ENCODE results near the gene RIMBP2. TPM values are rescaled to one million over a fixed set of nuclear protein-coding genes. Genes with fewer than 3 reads are reported as not detected.

The RIMBP2 gene
- total and polyA plus RNA-seq, 4 donors: 0.05 to 2.9 (median 0.95) TPM

DNA sequence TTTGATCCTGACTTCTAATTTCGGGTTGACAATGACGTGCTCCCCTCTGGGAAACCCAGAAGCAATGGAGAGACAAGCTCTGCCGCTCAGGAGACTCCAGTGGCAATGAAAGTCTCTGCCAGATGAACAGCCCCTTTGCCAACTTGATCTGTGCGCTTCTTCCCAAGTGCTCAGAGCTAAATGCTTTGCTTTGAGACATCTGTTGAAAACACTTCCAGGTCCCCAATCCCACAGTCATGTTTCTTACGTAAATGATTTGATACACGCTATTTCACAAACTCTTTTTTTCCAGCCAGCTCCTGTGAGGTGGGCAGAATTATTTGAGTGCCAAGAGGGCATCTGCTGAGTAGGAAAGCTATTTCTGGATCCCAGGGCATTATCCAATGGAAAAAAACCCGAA, 147.6 kb downstream of the RIMBP2 start:
- WGBS, 2 donors: 84 to 86% methylated on average over 7 of the region's 7 CpGs
- TF ChIP-seq, protein P1, sequence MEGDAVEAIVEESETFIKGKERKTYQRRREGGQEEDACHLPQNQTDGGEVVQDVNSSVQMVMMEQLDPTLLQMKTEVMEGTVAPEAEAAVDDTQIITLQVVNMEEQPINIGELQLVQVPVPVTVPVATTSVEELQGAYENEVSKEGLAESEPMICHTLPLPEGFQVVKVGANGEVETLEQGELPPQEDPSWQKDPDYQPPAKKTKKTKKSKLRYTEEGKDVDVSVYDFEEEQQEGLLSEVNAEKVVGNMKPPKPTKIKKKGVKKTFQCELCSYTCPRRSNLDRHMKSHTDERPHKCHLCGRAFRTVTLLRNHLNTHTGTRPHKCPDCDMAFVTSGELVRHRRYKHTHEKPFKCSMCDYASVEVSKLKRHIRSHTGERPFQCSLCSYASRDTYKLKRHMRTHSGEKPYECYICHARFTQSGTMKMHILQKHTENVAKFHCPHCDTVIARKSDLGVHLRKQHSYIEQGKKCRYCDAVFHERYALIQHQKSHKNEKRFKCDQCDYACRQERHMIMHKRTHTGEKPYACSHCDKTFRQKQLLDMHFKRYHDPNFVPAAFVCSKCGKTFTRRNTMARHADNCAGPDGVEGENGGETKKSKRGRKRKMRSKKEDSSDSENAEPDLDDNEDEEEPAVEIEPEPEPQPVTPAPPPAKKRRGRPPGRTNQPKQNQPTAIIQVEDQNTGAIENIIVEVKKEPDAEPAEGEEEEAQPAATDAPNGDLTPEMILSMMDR (IDR thresholded peaks at IDR 0.05; ENCODE audit: control extremely low read depth, extremely low read depth): no peak
- H3K4me3 ChIP-seq: no peak overlapping the region
- peaks cover 0 to 5% (median 1%) of the 10 kb centered on the region in 4 donors for H3K9me3 ChIP-seq (ENCODE audit: control insufficient read depth in 4 of 4, insufficient read depth in 3 of 4, low read length in 3 of 4)
- H3K9ac ChIP-seq (ENCODE audit: insufficient read depth in 1 of 2, low read length in 2 of 2): no peak overlapping the region
- no peaks in the 10 kb centered on the region for H3K4me1 ChIP-seq (ENCODE audit: control insufficient read depth in 5 of 5, insufficient read depth in 5 of 5, low read length in 5 of 5)
- ATAC-seq (ENCODE audit: insufficient read depth, low FRiP score) (no peak), DNase-seq (no peak)
- no peaks in the 10 kb centered on the region for H3K27me3 ChIP-seq (ENCODE audit: control insufficient read depth in 3 of 3, insufficient read depth in 3 of 3, low read length in 2 of 3)
- H3K36me3 ChIP-seq (ENCODE audit: control insufficient read depth in 4 of 4, insufficient read depth in 4 of 4, low read length in 4 of 4): no peaks in the 10 kb centered on the region
- no peak overlapping the region for H3K27ac ChIP-seq (ENCODE audit: low read depth in 1 of 2, low read length in 1 of 2)

DNA sequence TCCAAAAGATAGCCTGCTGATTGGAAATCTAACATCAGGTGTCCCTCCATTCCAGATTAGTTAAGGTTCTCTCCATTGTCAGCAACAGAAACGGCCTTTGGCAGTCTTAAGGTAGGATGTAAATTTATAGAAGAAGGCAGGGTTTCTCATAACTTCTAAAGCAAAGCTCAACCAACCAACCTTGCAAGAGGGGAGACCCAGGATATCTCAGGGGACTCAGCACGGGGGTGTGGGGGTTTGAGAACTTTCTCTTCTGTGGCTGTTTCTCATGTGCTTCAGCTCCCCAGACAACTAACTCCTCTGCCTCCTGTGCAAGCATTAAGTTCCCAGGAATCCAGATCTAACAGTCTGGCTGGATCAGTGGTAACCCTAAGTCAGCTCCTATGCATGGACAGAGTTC, 148.1 kb downstream of the RIMBP2 start:
- Histone ChIP-seq H3K36me3 (ENCODE audit: control insufficient read depth in 4 of 4, insufficient read depth in 4 of 4, low read length in 4 of 4) (no peaks in the 10 kb centered on the region), H3K4me3 (no peak overlapping the region), H3K4me1 (ENCODE audit: control insufficient read depth in 5 of 5, insufficient read depth in 5 of 5, low read length in 5 of 5) (no peaks in the 10 kb centered on the region), H3K9ac (ENCODE audit: insufficient read depth in 1 of 2, low read length in 2 of 2) (no peak overlapping the region), H3K27me3 (ENCODE audit: control insufficient read depth in 3 of 3, insufficient read depth in 3 of 3, low read length in 2 of 3) (no peaks in the 10 kb centered on the region), H3K9me3 (ENCODE audit: control insufficient read depth in 4 of 4, insufficient read depth in 3 of 4, low read length in 3 of 4) (peaks cover 0 to 5% (median 1%) of the 10 kb centered on the region in 4 donors), H3K27ac (ENCODE audit: low read depth in 1 of 2, low read length in 1 of 2) (no peak overlapping the region)
- DNase-seq (no peak), ATAC-seq (ENCODE audit: insufficient read depth, low FRiP score) (no peak)
- 66 to 83% methylated on average over 2 of the region's 2 CpGs for WGBS, 2 donors
- TF ChIP-seq, protein P1 (IDR thresholded peaks at IDR 0.05; ENCODE audit: control extremely low read depth, extremely low read depth): no peak

DNA sequence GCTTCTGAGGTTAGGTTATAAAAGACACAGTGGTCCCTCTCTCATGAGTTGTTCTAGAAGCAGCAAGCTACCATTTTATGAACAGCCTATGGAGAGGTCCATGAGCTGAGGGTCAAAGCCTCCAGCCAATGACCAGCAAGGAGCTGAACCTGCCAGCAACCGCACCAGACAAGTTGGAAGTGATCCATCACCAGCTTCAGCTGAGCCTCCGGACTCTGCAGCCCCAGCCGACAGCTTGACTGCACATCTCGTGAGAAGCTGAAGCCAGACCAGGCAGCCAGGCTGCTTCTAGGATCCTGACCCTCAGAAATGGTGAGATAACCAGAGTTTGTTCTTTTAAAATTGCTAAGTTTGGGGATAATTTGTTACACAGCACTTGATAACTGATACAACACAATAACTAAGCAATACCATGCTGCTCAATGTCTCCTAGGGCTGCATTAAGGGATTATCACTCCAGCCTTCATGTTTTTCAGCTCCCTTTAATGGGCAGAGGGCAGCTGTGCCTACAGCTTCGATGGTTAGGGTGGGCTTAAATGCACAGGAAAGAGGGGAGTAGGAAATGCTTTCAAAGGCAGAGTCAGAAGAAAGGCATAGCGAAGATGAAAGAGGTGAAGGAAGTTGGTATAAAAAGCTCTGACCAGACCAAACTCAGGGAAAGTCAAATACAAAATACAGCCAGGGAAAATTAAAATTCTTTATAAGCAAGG, 149.5 kb downstream of the RIMBP2 start:
- Histone ChIP-seq H3K9me3 (ENCODE audit: control insufficient read depth in 4 of 4, insufficient read depth in 3 of 4, low read length in 3 of 4) (peaks cover 0 to 5% (median 1%) of the 10 kb centered on the region in 4 donors), H3K4me3 (no peak overlapping the region), H3K27me3 (ENCODE audit: control insufficient read depth in 3 of 3, insufficient read depth in 3 of 3, low read length in 2 of 3) (no peaks in the 10 kb centered on the region), H3K9ac (ENCODE audit: insufficient read depth in 1 of 2, low read length in 2 of 2) (no peak overlapping the region), H3K4me1 (ENCODE audit: control insufficient read depth in 5 of 5, insufficient read depth in 5 of 5, low read length in 5 of 5) (no peaks in the 10 kb centered on the region), H3K27ac (ENCODE audit: low read depth in 1 of 2, low read length in 1 of 2) (no peak overlapping the region), H3K36me3 (ENCODE audit: control insufficient read depth in 4 of 4, insufficient read depth in 4 of 4, low read length in 4 of 4) (no peaks in the 10 kb centered on the region)
- DNase-seq (no peak), ATAC-seq (ENCODE audit: insufficient read depth, low FRiP score) (no peak)
- 79 to 84% methylated on average over 6 of the region's 6 CpGs for WGBS, 2 donors
- TF ChIP-seq, protein P1 (IDR thresholded peaks at IDR 0.05; ENCODE audit: control extremely low read depth, extremely low read depth): no peak

DNA sequence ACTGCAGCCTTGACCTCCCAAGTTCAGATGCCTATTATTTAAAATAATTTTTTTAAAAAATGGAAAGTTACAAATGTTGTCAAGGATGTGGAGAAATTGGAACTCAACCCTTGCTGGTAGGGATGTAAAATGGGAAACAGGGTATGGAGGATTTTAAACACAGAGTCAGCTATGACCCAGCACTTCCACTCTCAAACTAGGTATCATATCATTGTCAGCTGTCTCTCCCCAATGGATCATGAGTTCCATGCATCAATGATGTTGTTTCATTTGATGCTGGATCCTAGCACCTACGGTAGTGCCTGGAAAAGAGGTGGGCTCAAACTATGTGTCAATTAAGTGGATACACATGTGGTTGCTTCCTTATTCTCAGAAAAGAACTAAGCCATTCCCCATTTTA, 150.9 kb downstream of the RIMBP2 start:
- no peak overlapping the region for H3K27ac ChIP-seq (ENCODE audit: low read depth in 1 of 2, low read length in 1 of 2)
- 91 to 96% methylated on average over 1 of the region's 1 CpG for WGBS, 2 donors
- no peaks in the 10 kb centered on the region for H3K4me1 ChIP-seq (ENCODE audit: control insufficient read depth in 5 of 5, insufficient read depth in 5 of 5, low read length in 5 of 5)
- DNase-seq: no peak
- H3K4me3 ChIP-seq: no peak overlapping the region
- H3K27me3 ChIP-seq (ENCODE audit: control insufficient read depth in 3 of 3, insufficient read depth in 3 of 3, low read length in 2 of 3): no peaks in the 10 kb centered on the region
- H3K36me3 ChIP-seq (ENCODE audit: control insufficient read depth in 4 of 4, insufficient read depth in 4 of 4, low read length in 4 of 4): no peaks in the 10 kb centered on the region
- TF ChIP-seq, protein P1 (IDR thresholded peaks at IDR 0.05; ENCODE audit: control extremely low read depth, extremely low read depth): no peak
- no peak overlapping the region for H3K9ac ChIP-seq (ENCODE audit: insufficient read depth in 1 of 2, low read length in 2 of 2)
- ATAC-seq (ENCODE audit: insufficient read depth, low FRiP score): no peak
- peaks cover 0 to 8% (median 1%) of the 10 kb centered on the region in 4 donors for H3K9me3 ChIP-seq (ENCODE audit: control insufficient read depth in 4 of 4, insufficient read depth in 3 of 4, low read length in 3 of 4)

All from lung (tissue), 12 donors.